GM18873 (cell line): ENCODE data around the gene CEACAM21.
"Not testable (repeated sequence)": the region's sequence is repeated elsewhere in the genome, so short reads cannot be mapped to it uniquely, and the experiment has no call there.

Source experiments
- ATAC-seq: cut with Tn5 transposase; IDR thresholded peaks from one replicate; pipeline ENCODE4 v1.9.1; 2021; ENCODE audit warnings: mild to moderate bottlenecking, moderate library complexity, moderate number of reproducible peaks; ENCODE audit not compliant: unreplicated experiment, low FRiP score

The CEACAM21 gene

DNA sequence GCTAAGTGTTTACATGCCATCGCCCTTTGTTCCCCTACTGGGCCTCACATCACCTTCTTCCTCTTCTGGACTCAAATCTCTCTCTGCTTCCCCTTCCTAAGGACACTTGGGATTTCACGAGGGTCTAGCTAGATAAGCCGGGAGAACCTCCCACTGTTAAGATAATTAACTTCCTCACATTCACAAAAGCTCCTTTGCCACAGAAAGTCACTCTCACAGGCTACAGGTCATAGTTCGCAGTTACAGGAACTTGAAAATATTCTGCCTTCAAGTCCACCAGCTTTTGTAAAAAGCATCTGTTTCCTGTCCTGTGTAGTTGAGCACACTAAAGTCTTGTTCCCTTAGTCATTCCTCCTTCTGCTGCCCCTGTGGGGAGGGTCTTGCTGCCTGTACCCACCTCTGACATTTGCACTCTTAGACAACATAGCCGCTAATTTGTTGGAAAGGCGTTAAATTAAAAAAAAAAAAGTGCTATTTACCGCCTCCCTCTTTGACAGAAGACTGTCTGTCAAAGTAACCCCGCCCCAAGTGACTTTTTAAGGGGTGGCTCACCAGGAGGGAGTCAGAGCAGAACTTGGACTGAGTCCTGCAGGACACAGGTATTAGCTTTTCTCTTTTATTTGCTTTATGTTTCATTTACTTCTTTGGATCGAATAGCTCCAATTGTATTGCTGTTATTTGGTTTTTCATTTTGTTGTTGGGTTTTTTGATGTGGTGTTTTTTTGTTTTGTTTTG lies 26.8 kb upstream of the CEACAM21 start:
- peak; percentile 53 for ATAC-seq

DNA sequence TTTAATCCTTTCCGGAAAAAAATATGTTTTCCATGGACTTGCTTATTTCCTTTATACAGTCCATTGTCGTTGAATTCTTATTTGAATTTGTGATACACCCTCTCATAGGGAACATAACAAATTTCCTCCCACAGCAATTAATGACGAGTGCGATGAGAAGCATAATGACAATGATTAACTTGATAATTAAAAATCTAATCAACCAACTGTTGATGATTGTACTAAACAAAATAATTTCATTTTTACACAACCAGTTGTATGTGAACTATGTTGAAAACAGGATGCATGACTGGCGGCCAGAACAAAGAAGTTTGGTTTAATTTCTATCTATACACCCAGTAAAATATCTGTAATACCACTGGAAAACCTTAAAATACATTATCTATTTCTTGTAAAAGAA lies 26.1 kb upstream of the CEACAM21 start:
- ATAC-seq = no peak

DNA sequence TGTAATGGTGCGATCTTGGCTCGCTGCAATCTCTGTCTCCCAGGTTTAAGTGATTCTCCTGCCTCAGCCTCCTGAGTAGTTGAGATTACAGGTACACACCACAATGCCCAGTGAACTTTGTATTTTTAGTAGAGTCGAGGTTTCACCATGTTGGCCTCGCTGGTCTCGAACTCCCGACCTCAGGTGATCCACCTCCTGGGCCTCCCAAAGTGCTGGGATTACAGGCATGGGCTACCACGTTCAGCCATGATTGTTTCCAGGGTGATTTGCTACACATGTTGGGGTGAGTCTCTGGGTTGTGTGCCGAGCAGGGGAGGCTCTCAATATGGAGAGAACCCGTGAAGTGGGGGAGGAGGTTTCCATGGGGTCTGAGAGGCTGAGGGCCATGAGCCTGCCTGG lies 24.8 kb upstream of the CEACAM21 start:
- no peak for ATAC-seq

DNA sequence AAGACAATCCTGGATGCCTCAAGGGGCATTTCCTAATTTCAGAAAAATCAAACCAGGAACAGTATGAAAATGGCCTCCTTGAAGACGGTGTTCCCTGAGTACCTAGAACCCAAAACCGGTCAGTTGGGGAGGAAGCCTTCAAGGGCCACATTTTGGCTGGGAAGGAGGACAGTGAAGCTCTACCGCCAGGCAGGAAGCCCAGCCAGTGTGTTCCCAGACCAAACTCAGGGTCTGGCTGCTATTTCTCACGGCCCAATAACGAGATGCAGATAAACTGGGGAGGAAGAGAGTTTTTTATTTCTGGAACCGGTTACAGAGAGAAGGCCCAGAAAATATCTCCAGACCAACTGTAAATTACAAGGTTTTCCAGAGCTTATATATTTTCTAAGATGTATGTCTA lies 24.3 kb upstream of the CEACAM21 start:
- no peak for ATAC-seq

DNA sequence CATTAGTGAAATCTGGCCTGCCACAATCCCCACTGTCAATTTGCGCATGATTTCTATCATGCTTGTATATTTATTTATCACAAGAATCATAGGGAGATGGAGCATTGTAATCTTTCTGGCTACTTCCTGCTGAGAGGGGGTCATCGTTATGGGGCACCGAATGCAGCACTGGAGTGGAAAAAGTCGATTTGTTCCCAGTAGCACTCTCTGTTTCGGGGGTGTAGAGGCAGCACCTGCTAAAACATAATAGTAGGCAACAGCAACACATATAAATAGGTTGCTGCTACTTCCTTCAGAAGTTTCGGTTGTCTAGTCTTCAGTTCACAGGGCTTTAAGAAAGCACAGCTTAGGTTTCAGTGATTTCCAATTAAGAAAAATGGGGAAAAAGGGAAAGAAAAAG lies 23.4 kb upstream of the CEACAM21 start:
- no peak for ATAC-seq

DNA sequence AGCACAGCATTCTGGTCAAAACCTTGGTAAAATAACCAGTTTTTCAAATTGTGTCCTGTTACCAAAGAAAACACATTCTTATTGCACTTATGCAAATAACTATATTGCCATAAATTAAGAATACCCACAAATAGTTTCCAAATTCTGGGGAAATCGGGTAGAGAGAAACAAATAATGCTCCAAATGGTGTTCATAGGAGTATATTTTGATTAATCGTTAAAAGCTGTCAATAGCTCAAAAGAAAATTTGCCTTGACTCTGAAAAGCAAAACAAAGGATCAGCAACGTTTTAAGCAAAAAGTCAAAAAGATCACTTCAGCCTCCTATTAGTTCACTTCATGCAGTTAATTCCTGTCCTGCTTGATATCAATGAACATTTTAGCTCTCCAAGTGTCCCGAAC lies 22.2 kb upstream of the CEACAM21 start:
- ATAC-seq = no peak

DNA sequence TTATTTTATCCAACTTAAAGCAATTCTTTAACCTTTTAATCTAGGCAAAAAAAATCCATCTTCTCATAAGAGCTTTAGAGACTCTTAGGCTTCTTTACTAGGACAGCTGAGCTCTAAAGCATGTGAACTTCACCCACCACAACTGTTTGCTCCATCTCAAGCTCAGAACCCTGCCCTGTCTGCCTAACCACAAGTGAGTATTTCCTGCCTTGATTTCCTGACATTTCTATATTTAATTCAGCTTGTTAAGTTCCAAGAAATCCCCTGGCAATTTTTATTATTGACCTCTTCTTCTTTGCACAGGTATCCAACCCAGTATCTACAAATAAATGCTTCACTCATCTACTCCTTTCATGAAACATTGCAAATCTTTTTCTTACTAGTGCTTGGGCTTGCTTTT lies 21.1 kb upstream of the CEACAM21 start:
- ATAC-seq = no peak

DNA sequence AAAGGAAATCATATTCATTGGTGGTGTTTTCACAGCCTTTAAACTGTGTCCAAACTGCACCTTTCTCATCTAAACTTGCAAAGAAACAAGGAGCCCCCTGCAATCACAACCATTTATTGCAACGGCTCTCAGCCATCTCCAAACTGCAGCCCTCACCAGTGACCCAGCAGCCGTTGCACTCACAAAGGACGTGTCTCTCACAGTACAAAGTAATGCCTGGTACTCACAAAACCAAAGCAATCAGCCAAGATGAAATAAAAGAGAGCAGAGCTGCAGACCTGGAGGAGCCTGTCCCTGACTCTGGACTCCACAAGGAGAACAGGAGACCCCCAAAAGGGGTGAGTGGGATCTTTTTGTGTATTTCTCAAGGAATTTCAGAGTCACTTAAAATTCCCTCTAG lies 20.2 kb upstream of the CEACAM21 start:
- no peak for ATAC-seq

DNA sequence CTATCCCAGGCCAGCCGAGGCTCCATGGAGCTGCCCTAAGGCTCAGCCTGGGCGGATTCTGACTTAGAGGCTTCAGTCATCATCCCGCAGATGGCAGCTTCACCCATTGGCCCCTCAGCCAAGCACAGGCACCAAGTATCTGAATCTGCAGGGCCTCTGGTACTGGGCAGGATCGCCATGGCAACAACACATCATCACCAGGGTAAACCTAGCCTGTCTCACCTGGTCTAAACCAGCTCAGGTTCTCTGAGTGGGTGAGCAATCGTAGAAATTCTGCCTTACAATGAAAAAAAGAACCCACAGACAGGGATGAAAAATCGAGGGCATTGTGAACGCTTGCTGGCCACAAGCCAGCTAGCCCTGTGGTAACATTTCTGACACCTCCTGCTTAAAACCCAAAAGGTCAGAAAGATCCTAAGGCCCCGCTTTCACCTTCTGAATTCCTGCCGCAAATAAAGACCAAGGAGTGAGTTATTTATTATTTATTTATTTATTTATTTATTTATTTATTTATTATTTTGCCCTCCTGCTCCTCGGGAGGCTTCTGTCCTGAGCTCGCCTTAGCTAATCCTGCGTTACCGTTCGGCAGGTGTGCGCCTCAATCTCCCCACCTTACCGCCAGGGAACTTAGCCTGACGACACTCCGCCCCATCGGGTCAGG lies 12.0 kb upstream of the CEACAM21 start:
- ATAC-seq = no peak

DNA sequence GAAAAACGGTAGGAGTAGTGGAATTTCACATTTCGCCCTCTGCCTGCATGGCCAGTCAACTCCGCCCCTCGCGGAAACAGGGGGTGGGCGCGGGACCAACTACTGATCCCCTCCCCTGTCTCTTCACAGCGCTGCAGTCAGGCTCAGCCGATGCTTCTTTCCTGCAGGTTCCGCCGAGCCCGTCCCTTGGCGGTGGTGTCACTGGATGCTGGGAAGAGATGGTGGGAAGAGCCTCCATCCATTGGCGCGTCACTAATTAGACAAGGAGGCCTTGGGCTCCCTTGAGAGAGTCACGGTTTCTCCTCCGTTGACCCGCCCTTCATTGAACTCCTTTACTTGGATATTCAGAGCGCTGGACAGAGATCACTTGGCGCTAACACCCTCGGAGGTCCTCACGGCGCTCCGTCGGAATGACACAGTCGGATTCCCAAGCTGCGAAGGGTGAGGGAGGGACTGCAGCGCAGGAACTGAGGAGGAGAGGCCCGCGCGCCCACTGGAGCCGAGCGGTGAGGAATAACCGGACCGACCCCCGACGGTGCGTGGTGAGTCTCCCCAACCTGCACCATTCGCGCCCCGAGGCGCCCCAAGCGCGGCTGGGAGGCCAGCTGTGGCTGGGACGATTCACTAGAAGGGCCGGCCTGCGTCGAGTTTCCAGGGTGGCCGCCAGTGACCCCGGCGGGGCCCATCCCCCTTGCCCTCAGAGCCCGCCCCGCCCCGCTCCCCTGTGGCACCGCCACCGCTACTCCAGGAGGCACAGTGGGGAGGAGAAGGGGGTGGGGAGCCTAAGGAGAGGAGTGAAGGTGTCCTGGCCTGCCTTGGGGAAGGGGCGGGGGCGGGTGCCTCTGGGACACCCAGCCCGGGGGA lies 11.2 kb upstream of the CEACAM21 start:
- no peak for ATAC-seq

DNA sequence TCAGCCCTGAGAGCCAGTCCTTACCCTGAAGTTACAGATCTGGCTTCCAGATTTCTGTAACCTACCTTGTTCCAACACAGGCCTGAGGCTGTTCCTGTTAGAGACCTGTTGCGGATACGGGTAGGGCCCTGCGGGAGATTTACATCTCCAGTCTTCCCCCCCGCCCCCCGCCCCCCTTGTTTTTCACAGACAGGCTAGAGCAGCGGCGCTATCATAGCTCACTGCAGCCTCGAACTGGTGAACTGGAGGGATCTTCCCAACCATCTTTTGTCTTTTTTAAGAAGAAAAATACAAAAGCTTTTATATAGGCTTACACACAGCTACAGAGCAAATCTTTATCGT lies 10.6 kb upstream of the CEACAM21 start:
- ATAC-seq = no peak

DNA sequence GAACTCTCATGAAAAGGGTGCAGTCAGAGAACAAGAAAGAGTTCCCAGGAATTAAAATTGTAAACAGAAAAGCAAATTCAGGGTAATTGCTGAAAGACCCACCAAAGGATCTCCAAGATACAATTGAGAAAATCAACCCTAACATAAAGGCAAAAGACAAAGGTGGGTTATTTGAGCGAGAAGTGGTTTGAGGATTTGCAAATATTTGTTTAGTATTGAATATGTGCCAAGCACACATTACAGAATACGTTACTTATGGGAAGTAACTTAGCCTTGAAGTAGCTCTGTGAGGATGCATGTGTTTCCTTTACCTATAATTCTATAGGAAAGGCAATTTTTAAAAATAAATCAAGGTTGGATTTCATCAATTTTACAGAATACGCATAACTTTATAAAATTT lies 10.0 kb upstream of the CEACAM21 start:
- ATAC-seq = no peak

DNA sequence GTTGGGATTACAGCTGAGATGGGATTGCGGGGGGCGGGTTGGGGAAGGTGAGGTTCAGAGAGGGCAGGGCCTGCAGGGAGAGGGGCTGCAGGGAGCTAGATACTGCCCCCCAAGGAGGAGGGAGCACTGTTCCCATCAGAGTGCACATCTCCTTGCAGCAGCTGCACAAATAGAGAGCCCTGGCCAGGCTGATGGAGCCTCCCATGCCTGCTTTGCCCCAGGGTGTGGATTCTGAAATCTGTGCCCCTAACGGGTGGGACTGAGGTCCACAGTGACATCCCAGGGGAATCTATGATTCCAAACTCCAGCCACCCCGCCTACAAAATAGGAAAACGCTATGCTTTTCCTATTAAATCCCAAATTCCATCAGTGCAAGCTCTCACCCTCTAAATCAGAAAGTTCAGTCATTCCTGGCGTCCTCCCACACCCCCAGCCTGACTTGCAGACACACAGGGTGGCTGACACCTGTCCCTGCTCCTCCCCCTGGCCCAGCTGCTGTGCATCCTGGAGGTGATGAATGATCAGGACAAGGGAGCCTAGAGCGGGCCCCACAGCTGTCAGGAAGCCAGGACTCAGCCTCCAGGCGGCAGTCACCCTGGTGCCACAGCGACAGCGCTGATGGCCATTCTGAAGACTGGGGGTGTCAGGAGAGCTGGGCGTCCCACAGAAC lies 6.3 kb upstream of the CEACAM21 start:
- no peak for ATAC-seq

DNA sequence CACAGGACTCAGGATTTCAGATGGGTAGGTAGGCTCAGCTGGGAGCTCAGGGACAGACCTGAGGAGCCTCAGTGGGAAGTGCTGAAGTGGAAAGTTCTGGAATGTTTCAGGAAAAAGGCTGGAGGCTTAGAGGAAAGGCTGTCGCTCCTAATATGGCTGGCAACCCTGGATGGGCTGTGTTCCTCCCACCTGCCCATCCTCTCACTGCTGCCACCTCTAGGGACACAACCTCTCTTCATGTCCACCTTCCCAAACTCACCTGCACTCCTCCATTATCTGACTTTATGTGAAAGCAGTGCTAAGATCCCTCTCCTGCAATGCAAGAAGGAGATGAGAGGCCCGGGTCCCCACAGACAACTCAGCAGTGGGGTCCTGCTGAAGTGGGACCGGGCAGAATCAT lies 5.8 kb upstream of the CEACAM21 start:
- ATAC-seq = no peak

DNA sequence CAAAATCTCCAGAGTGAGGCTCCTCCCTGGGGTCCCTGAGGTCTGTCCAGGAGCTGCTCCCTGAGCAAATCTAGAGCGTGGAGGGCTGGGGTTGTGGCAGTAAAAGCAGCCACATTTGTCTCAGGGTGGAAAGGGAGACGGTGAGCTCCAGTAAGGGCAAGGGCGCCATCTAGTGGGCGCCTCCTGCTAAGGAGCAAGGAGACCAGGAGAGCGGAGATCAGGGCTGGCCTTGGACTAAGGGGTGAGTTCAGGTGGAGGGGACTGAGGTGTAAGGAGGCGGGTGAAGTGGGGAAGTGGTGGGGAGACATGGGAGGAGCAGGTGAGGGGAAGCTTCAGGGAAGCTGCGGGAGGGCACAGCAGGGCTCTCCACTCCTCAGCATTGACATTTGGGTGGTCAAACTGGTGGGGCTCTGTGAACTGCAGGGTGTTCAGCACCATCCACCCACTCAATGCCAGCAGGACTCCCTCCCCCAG lies 5.3 kb upstream of the CEACAM21 start:
- no peak for ATAC-seq

DNA sequence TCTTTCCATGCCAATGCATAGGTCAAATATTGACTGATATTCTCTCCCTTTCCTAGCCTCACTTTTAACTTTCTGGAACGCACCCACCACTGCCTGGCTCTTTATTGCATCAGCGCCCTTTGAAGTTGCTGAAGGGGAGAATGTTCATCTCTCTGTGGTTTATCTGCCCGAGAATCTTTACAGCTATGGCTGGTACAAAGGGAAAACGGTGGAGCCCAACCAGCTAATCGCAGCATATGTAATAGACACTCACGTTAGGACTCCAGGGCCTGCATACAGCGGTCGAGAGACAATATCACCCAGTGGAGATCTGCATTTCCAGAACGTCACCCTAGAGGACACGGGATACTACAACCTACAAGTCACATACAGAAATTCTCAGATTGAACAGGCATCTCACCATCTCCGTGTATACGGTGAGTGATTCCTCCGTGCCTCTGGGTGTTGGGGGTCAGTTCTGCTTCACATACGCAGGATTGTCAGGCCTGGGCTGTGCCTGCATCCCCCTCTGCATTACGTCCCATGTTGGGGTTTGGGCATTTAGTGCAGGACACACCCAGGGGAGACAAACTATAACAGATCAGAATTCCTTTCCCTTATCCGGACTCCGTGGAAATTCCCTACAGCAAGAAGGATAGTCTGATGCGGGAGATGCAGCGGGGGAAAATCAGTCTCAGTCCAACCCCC lies 1.3 kb downstream of the CEACAM21 start:
- ATAC-seq = no peak

DNA sequence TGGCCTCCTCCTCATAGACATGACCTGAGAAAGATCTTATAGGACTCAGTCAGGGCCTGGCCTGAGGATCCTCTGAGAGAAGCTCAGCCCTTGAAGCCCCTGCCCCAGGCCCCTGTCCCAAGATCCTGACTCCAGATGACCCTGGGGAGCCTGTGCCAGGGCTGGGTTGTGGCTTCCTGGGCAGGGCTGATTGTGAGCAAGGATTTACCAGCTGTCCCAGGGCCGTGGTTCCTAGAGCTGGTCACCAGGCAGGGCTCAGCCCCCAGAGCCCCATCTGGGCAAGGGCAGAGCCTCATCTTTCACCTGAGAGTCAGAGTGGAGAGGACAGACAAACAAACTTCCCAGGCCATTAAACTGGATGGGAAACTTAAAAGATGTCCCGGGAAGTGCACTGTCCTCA lies 1.9 kb downstream of the CEACAM21 start:
- no peak for ATAC-seq

DNA sequence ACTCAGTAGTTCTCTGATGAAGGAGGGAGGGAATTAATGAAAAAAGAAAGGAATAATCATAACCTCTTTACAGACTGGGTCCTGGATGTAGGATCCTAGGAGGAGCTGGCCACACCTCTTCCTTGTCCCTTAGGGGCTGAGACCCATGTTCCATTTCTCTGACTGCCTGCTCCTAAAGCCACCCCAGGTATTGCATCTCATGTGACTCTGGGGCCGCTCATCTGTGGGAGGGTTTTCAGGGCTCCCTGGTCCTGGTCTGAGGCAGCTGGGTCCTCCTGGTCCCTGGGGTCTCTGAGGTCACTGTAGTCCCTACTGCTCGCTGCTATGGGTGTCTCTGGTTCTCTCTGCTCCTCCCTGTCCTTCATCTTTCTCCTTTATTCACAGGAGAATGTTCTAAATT lies 2.9 kb downstream of the CEACAM21 start:
- no peak for ATAC-seq

DNA sequence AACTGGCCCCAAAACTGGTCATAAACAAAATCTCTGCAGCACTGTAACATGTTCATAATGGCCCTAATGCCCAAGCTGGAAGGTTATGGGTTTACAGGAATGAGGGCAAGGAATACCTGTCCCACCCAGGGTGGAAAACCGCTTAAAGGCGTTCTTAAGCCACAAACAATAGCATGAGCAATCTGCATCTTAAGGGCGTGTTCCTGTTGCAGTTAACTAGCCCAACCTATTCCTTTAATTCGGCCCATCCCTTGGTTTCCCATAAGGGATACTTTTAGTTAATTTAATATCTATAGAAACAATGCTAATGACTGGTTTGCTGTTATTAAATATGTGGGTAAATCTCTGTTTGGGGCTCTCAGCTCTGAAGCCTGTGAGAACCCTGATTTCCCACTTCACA lies 5.1 kb downstream of the CEACAM21 start:
- ATAC-seq = not testable (repeated sequence)

DNA sequence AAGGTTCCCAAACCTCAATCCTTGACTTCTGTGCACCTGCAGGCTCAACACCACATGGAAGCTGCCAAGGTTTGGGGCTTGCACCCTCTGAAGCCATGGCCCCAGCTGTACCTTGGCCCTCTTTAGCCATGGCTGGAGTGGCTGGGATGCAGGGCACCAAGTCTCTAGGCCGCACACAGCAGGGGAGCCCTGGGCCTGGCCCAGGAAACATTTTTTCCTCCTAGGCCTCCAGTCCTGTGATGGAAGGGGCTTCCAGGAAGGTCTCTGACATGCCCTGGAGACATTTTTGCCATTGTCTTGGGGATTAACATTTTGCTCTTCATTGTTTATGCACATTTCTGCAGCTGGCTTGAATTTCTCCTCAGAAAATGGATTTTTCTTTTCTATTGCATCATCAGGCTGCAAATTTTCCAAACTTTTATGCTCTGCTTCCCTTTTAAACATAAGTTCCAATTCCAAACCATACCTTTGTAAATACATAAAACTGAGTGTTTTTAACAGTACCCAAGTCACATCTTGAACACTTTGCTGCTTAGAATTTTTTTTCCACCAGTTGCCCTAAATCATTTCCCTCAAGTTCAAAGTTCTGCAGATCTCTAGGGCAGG lies 6.7 kb downstream of the CEACAM21 start:
- ATAC-seq = not testable (repeated sequence)
